Measurements from ENCODE around the gene CHL1.

DNA sequence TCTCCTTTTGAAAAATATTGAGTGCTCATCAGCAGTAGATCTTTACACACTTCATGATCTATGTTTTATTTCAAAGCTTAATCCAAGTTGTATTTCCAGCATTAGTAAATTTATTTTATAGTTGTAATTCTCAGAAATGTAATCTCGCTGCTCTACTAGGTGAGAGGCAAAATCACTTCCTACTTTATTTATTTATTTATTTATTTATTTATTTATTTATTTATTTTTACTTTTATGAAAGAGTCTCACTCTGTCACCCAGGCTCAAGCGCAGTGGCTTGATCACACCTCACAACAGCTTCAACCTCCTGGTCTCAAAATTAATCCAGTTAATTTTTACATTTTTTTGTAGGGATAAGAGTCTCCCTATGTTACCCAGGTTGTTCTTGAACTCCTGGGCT is 127.9 kb downstream of the CHL1 start:
- TF ChIP-seq EZH2phosphoT487 (IDR thresholded peaks at IDR 0.05; ENCODE audit: insufficient read depth, low read depth) (no peak), EZH2 (IDR thresholded peaks at IDR 0.05; ENCODE audit: insufficient read depth, poor library complexity, severe bottlenecking) (no peak)
